T-helper 2 cell (primary cell): ENCODE results near the gene TMEM98.
"Not testable (repeated sequence)": the region's sequence is repeated elsewhere in the genome, so short reads cannot be mapped to it uniquely, and the experiment has no call there.

ENCODE experiments used
- DNase-seq, 5 experiments: peaks; one replicate each; pipeline versions ENCODE4 v3.0.0 to v3.0.0-alpha.2; 2012 to 2022

The TMEM98 gene

DNA sequence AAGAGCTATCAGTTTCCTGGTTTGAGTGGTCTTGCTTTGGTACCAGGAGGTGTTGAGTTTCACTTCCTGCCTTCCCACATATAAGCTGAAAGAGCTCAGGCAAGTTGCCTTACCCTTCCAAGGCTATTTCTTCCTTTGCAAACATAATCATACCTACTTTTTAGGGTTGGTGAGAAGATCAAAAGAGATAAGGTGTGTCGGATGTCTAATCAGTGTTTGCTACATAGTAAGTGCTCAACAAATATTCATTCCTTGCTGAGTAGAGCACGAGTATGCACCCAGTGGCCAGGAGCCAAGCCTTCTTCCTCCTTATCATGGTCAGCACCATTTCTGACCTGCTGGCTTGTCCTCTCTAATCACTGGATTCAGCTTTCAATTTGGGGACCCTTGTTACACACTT, 12.7 kb upstream of the TMEM98 start:
- peak in 1 of 5 experiments; percentile 78 for DNase-seq

GRCh38 chr17:32916134-32916533, 11.8 kb upstream of the TMEM98 start:
- DNase-seq, result peak in 1 of 5 experiments; percentile 81

DNA sequence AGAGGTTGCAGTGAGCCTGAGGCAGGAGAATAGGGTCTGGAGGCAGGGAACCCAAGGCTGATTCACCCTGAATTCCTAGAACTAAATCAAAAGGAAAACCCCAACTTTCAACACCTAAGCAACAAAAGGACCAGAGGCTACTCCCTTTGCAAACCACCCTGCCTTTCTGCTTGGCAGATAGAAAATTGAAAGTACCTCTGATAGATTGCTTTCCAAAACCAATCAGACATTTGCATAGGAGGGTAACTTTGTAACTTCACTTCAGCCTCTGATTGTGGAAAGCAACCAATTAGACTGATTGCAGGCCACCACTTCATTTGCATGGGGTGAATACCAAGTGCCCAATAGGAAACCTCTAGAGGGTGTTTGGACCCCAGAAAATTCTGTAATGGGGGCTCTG, 10.9 kb upstream of the TMEM98 start:
- peak in 1 of 5 experiments; percentile 70 for DNase-seq

DNA sequence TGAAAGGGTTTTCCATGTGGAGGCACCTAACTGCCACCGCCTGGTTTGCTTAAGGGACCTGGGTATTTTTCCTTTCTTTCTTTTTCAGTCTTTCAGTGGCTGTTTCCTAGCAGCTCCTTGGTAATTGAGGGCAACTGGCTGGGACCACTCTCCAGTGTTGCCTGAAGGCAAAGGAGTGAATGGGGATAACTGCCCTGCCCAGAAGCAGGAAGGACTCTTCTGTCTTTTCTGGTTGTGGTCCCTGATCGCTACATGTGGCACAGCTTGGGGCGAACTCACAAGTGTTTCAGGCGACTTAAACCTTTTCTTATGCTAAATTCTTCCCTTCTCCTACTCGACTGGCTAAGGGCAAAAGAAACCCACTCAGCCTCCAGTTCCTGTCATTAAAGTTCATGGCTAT, 10.1 kb upstream of the TMEM98 start:
- DNase-seq, result no peak

GRCh38 chr17:32919876-32920275, 8.1 kb upstream of the TMEM98 start:
- DNase-seq, result not testable (repeated sequence)

DNA sequence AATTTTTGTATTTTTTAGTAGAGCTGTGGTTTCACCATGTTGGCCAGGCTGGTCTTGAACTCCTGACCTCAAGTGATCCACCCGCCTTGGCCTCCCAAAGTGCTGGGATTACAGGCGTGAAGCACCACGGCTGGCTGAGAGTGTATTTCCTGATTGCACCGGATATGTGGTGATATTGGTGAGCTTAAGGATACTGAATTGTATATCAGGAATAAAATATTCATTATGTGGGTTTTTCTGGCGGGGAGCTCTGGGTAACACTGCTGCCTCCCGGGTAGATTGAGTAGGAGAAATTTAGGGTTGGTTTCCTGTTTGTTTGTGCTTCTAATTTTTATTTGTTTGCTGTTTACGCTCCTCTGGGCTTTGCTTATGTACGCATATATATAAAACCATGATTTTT, 7.7 kb upstream of the TMEM98 start:
- no peak for DNase-seq

GRCh38 chr17:32921017-32921416, 6.9 kb upstream of the TMEM98 start:
- no peak for DNase-seq

GRCh38 chr17:32923905-32924304, 4.0 kb upstream of the TMEM98 start:
- not testable (repeated sequence) for DNase-seq

DNA sequence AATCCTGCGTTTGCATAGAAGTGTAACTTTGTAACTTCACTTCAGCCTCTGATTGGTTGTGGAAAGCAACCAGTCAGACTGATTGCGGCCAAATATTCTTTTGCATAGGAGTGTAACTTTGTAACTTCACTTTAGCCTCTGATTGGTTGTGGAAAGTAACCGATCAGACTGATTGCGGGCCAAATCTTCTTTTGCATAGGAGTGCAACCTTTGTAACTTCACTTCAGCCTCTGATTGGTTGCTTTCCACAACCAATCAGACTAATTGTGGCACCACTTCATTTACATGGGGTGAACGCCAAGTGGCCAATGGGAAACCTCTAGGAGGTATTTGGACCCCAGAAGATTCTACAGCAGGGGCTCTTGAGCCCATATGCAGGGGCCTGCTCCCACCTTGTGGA, 1.8 kb upstream of the TMEM98 start:
- DNase-seq, result no peak

DNA sequence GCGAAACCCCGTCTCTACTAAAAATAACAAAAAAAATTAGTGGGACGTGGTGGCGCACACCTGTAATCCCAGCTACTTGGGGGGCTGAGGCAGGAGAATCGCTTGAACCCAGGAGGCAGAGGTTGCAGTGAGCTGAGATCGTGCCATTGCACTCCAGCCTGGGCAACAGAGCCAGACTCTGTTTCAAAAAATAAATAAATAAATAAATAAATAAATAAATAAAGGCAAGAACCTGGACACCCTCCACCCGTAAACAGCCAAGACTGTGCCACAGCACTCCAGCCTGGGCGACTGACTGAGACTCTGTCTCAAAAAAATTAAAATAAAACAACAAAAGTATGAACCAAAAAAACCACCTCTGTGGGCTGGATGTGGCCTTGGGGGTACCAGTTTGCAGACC, 1.2 kb upstream of the TMEM98 start:
- DNase-seq, result not testable (repeated sequence)

- no peak for DNase-seq
These were observed 691 bp upstream of the TMEM98 start for GRCh38 chr17:32927201-32927723.

- DNase-seq, result no peak
These were observed 908 bp downstream of the TMEM98 start for GRCh38 chr17:32928586-32929535.

GRCh38 chr17:32929588-32929987, 1.6 kb downstream of the TMEM98 start:
- no peak for DNase-seq

DNA sequence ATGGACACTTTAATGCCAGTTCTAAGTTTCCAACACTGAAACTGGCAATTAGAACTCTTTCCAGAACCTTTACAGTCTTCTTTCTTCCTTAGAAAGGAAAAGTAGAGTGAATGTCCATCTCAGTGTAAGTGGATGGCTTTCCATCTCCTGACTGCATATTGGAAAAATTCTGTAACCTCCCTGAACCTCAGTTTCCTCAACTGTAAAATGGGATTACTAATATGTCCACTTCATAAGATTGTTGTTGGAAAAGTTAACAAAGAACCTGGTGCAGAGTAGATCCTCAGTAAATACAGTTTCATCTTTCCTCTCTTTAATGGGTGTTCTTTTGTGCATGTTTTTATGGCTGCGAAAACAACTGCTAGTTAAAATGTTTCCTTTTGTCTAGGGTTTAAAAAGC, 2.6 kb downstream of the TMEM98 start:
- DNase-seq, result no peak

DNA sequence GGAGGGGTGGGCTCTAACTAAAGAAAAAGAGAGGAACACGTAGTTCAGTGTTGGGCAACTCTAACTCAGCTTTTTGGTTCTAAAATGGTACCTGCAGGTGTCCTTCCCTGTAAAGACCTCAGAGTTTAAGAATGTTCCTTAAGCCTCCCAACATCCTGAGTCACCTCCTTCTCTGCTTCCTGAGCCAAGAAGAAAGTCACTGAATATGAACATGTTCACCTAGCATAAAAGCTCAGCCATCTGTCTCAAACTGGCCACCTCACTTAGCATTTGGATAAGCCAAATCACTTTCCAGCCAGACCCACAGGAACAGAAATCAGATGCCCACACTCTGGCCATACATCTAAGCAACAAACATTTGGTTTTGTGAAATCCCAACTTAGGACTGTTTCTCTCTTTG, 3.7 kb downstream of the TMEM98 start:
- no peak for DNase-seq

- DNase-seq, result no peak
These were observed 5.9 kb downstream of the TMEM98 start for GRCh38 chr17:32933881-32934280.

DNA sequence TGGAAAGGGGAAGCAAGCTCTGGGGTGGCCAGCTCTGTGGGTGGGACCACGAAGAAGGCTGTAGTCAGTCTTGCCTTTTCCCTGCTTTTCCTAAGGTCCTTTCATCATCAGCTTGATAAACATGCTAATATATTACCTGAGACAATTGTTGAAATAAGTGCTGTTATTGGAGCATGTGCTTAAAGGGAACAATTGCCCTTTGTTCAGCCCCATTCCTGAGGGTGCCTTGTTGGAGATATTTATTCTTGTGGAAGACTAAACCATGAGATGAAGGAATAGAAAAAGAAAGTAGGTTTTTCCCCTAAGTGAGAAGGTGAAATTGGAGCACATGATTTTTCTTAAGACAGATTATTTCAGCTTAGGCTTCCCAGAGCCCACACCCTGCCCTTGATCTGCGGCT, 7.8 kb downstream of the TMEM98 start:
- DNase-seq, result no peak

- DNase-seq, result no peak
These were observed 8.4 kb downstream of the TMEM98 start for GRCh38 chr17:32936186-32936893.

- peak; percentile 19 to 78 (median 51) for DNase-seq
These were observed 9.0 kb downstream of the TMEM98 start for GRCh38 chr17:32936894-32937500.

GRCh38 chr17:32940706-32941390, 12.9 kb downstream of the TMEM98 start:
- DNase-seq, result no peak

- no peak for DNase-seq
These were observed 13.6 kb downstream of the TMEM98 start for GRCh38 chr17:32941419-32942032.

DNA sequence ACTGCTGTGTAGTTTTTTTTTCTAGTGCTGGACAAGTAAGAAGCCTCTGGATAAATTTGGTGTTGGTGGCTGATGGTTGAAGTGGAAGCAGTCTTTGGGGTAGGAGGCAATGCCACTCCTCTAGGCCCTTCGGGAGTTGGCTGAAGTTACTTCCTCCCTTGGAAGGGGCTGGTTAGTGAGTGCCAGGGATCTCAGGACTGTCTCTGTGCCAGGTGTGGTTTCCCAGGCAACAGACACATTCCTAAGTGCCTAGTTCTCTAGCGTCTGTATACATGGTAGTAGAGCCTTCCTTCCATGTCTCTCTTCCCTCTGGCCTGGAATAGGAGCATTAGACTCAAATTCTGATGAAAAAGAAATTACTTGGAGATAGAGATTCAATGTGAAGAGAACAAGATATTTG, 15.3 kb downstream of the TMEM98 start:
- DNase-seq, result no peak
